Activated naive CD4-positive, alpha-beta T cell treated with anti-CD3 and anti-CD28 coated beads for 36 hours (primary cell): Measurements from ENCODE around the gene RRP8. TPM values are rescaled to one million over a fixed set of nuclear protein-coding genes. Genes with fewer than 3 reads are reported as not detected.

Source experiments
- CTCF ChIA-PET: fragments of 350-600 bp; sonication (Branson Sonifier 250); formaldehyde crosslinking; loops from one replicate; lab custom pipeline; 2021; ENCODE audit warnings: antibody characterized with exemption; lab: Charles Lee
- DNase-seq: peaks from one replicate; pipeline ENCODE4 v3.0.0-alpha.2; 2020
- H3K27ac Mint-ChIP-seq: one replicate; pipeline ENCODE4 v1.8.0; 2021; ENCODE audit warnings: mild to moderate bottlenecking, mixed read lengths
- H3K27me3 Mint-ChIP-seq: one replicate; pipeline ENCODE4 v1.8.0; 2021; ENCODE audit warnings: low read depth, mixed read lengths
- H3K36me3 Mint-ChIP-seq: one replicate; pipeline ENCODE4 v1.8.0; 2021; ENCODE audit warnings: low read depth, mixed read lengths
- H3K4me1 Mint-ChIP-seq: one replicate; pipeline ENCODE4 v1.8.0; 2021; ENCODE audit warnings: low read depth, mixed read lengths
- H3K4me3 Mint-ChIP-seq: one replicate; pipeline ENCODE4 v1.8.0; 2021; ENCODE audit warnings: mild to moderate bottlenecking, moderate library complexity, mixed read lengths
- H3K9me3 Mint-ChIP-seq: one replicate; pipeline ENCODE4 v1.8.0; 2021; ENCODE audit warnings: mixed read lengths
- intact Hi-C: fragments of 100-400 bp; cut with micrococcal nuclease; formaldehyde crosslinking; loops from one replicate; pipeline ENCODE4 v1.15.1; 2023
- total RNA-seq, 2 experiments: library from RNA; stranded (reverse); gene quantifications; one replicate each; pipeline ENCODE4 v1.2.3, GENCODE V29; 2021

Gene RRP8
- total RNA-seq, 2 experiments from 2014 or later, result 31.9 to 33.5 TPM

DNA sequence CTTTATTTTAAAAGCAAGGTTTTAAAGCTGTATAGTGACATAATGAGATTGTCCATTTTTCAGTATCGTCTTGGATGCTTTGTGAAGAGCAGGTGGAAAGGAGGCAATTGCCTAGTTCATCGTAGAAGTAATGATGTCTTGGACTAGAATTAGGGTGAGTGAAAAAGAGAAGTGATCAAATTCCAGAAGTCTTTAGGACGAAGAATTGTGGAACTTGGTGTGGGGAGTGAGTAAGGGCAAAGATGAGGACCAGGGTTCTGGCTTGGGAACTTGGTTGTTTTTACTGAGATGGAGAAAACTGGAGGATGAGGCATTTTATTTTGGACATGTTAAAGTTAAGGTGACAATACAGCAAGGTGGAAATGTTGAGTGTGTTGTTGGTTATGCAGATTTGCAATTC, 1.4 kb upstream of the RRP8 start:
- no peaks in the 10 kb centered on the region for H3K9me3 Mint-ChIP-seq
- no peaks in the 10 kb centered on the region for H3K27me3 Mint-ChIP-seq
- H3K4me1 Mint-ChIP-seq, result peaks cover 32% of the 10 kb centered on the region
- intact Hi-C loops, result loop anchor here (1.0 to 10.0 kb wide), 9 partner anchors 14 to 1068 kb away; partner anchors contain the start of genes ARFIP2, CYB5R2, MRPL17 and PPFIBP2
- CTCF ChIA-PET, result interaction anchor here (0.6 to 4.6 kb wide), 12 partner anchors 12 to 133 kb away, joined by 3 to 37 read pairs (median 6); partner anchors contain the start of genes MRPL17 and TPP1
- no peak overlapping the region for H3K27ac Mint-ChIP-seq
- H3K4me3 Mint-ChIP-seq, result no peak overlapping the region
- H3K36me3 Mint-ChIP-seq, result peaks cover 19% of the 10 kb centered on the region
- DNase-seq, result no peak

DNA sequence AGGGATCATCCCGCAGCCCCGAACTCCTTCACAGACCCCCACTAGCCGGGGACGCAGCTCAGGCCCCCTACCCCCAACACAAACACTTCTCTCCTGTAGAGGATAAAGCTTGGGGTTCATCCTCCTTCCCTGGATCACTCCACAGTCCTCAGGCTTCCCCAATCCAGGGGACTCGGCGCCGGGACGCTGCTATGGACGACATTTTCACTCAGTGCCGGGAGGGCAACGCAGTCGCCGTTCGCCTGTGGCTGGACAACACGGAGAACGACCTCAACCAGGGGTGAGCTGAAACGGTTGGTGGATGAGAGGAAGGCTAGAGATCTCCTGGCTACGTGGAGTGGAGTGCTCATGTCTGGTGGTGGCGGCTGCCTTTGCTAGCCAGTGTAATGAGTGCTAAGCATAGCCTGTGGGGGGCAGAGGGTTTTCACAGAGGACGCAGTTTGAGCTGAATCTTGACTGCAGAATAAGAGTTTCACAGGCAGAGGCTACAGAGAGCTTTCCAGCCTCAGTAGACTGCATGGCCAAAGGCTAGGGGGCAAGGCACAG, 738 bp upstream of the RRP8 start:
- peaks cover 33% of the 10 kb centered on the region for H3K4me1 Mint-ChIP-seq
- CTCF ChIA-PET, result interaction anchor here (0.5 to 4.6 kb wide), 13 partner anchors 11 to 133 kb away, joined by 3 to 37 read pairs (median 5); partner anchors contain the start of genes MRPL17 and TPP1
- H3K27me3 Mint-ChIP-seq, result no peaks in the 10 kb centered on the region
- H3K36me3 Mint-ChIP-seq, result peaks cover 20% of the 10 kb centered on the region
- H3K9me3 Mint-ChIP-seq, result no peaks in the 10 kb centered on the region
- H3K27ac Mint-ChIP-seq, result no peak overlapping the region
- peak; percentile 76 for DNase-seq
- no peak overlapping the region for H3K4me3 Mint-ChIP-seq
- intact Hi-C loops, result loop anchor here (1.0 to 10.0 kb wide), 7 partner anchors 15 to 911 kb away; partner anchors contain the start of genes ARFIP2, MRPL17, PPFIBP2 and SMPD1

DNA sequence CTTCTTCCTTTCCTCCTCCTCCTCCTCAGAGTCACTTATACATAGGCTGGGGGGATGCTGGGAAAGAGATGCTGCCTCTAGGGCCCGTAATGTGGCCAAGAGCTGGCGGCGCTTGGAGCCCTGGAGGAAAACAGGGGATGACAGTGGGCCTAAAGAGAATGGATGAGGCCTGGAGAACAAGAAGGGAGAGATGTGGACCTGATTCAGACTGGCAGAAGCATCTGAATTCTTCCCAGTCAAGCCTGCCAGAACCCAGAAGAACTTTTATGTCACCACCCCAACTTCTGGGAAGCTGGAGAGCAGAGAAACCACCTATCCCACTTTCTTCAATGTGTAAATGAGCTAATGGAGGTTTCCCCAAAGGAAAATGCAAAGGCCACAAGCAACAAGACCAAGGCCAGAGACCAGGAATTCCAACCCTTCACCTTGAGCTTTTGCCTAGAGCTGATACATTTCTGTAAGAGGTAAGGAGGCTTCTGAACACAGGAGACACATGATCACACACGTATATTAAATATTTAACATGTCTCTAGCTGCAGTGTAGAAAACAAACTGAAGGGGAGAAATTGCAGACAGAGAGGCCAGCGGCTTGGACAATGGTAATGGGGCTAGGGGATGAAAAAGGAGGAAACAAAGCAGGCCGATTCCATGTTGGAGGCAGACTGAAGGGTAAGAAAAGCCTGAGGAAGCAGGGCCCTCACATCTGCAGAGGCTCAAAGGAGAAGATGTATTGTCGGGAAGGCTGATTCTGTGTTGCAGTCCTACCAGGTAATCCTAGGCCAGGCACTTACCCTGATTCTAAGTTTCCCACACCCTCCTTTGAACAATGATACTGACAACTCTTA, 1.1 kb downstream of the RRP8 start:
- Mint-ChIP-seq H3K36me3 (peaks cover 24% of the 10 kb centered on the region), H3K4me1 (peaks cover 30% of the 10 kb centered on the region), H3K4me3 (no peak overlapping the region), H3K9me3 (no peaks in the 10 kb centered on the region), H3K27me3 (no peaks in the 10 kb centered on the region), H3K27ac (peak overlapping the region; percentile 47)
- CTCF ChIA-PET, result interaction anchor here (0.9 to 4.6 kb wide), 5 partner anchors 16 to 155 kb away, joined by 3 to 37 read pairs (median 10); partner anchors contain the start of genes MRPL17 and TPP1
- intact Hi-C loops, result loop anchor here (10.0 kb wide), 1 partner anchor 912 kb away; the partner anchor contains the start of gene PPFIBP2
- no peak for DNase-seq

DNA sequence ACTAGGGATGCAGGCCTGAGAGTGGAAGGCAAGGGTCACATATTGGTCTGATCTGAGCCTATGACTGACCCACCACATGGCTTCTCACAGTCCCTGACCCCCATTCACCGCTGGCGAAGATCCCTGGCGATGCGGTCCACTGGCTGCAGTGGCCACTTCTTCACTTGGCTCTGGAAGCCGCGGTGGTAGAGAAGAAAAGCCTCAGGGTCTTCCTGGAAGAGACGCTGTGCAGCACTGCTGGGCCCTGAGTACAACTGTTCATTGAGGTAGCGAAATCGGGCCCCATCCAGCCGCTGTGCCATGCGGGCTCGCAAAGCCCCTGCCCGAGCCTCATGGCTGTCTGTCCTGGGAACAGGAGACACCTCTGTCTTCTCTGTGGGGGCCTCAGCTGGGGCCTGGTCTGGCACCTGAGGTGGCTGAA, 2.4 kb downstream of the RRP8 start:
- peaks cover 28% of the 10 kb centered on the region for H3K36me3 Mint-ChIP-seq
- no peaks in the 10 kb centered on the region for H3K9me3 Mint-ChIP-seq
- intact Hi-C loops, result loop anchor here (10.0 kb wide), 1 partner anchor 914 kb away; the partner anchor contains the start of gene PPFIBP2
- no peaks in the 10 kb centered on the region for H3K27me3 Mint-ChIP-seq
- H3K4me1 Mint-ChIP-seq, result peaks cover 31% of the 10 kb centered on the region
- no peak overlapping the region for H3K27ac Mint-ChIP-seq
- no peak overlapping the region for H3K4me3 Mint-ChIP-seq
- CTCF ChIA-PET, result interaction anchor here (4.6 kb wide), 1 partner anchor 83 kb away, joined by 37 read pairs; the partner anchor contains the start of gene MRPL17
- DNase-seq, result no peak

DNA sequence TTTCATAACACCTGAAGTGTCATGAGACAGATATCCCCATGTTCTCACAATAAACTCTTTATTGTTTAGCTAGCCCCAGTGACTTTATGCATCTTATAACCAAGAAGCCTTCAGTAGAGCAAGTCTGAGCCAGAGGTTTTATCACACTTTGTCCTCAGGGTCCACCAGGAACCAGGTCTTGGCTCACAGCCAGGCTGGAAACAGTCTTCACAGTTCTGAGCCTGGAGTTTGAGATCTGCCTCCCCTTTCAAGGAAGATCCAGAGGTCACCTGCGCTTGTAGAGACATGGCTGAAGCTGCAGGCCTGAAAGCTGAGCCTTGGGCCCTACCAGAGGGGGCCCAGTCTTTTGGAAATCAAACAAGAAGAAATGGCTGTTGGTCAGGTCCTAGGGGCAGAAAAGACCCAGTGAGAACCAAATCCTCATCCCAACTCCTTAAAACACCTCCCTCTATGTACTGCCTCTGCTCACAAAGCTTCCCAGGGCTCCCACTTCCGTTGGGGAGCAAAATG, 3.5 kb downstream of the RRP8 start:
- intact Hi-C loops, result loop anchor here (10.0 kb wide), 1 partner anchor 915 kb away; the partner anchor contains the start of gene PPFIBP2
- Mint-ChIP-seq H3K36me3 (peaks cover 31% of the 10 kb centered on the region), H3K4me3 (no peak overlapping the region), H3K4me1 (peaks cover 34% of the 10 kb centered on the region), H3K9me3 (no peaks in the 10 kb centered on the region), H3K27ac (no peak overlapping the region), H3K27me3 (no peaks in the 10 kb centered on the region)
- no peak for DNase-seq
- CTCF ChIA-PET, result interaction anchor here (0.5 kb wide), 1 partner anchor 79 kb away, joined by 3 read pairs; no protein-coding TSS in a partner anchor

DNA sequence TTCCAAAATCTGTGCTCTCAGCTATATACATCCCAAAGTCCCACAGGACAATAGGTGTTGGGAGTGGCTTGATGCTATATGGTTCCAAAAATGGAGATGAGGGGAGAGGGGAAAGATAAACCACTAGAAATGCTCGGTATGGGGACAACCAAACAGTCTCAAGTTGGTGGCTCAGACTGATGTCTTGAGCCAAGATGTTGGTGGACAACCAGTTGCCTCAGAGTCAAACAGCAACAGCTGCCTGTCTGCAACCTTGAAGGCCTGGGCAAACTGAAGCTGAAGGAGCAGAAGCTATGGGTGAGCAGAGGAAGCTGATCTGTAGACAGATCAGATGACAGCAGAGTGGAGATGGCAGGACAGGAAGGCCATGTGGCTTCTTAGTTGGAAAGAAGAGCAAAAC, 4.0 kb downstream of the RRP8 start:
- Mint-ChIP-seq H3K4me3 (no peak overlapping the region), H3K27me3 (no peaks in the 10 kb centered on the region), H3K4me1 (peaks cover 37% of the 10 kb centered on the region), H3K9me3 (no peaks in the 10 kb centered on the region), H3K36me3 (peaks cover 33% of the 10 kb centered on the region), H3K27ac (no peak overlapping the region)
- intact Hi-C loops, result no loop called here
- CTCF ChIA-PET, result interaction anchor here (0.5 kb wide), 1 partner anchor 79 kb away, joined by 3 read pairs; no protein-coding TSS in a partner anchor
- DNase-seq, result no peak

DNA sequence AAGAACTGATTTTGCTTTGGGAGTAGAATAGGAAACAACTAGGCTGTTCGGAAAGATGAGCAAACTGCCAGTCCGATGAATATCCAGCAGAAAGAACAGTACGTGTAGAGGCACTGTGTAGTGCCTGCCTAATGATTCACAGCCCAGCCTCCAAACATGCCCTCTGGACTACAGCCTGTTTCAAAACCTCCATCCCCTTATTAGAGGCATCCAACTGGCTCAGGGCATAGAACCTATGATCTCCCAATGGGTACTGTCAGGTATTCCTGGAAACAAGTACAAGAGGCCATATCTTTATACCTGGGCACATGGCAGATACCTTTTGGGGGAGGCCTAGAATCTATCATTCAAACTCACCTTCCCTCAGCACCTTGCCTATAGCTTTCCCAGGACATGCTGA, 4.9 kb downstream of the RRP8 start:
- intact Hi-C loops, result no loop called here
- Mint-ChIP-seq H3K4me3 (no peak overlapping the region), H3K27me3 (no peaks in the 10 kb centered on the region), H3K4me1 (peaks cover 44% of the 10 kb centered on the region), H3K36me3 (peaks cover 40% of the 10 kb centered on the region), H3K9me3 (no peaks in the 10 kb centered on the region), H3K27ac (no peak overlapping the region)
- no peak for DNase-seq
- CTCF ChIA-PET, result interaction anchor here (0.8 kb wide), 1 partner anchor 68 kb away, joined by 3 read pairs; no protein-coding TSS in a partner anchor

DNA sequence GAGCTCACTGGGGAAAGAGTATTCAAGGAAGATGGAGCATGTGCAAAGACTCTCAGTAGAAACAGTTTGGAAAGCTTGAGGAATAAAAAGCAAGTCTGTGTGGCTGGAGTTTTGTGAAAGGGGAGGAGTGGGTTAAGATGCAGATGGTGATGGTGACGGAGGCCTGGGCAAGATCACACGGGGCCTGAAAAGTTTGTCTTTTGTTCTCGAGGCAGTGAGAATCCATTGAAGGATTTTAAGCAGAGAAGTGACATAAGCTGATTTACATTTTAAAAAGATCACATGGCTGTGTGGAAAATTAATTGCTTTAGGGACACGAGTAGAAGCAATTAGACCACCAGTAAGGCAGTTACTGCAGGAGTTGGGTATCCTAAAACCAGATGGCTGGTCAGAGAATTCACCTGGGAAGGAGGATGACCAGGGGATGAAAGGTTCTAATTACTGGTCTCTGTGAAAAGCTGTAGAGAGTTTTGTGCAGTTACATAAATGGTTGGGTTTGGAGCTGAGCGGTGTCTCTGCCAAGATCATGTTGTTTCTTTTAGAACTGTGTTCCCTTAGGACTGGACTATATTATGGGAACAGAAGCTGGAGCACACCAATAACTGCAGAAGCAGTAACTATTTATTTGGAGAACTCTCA, 7.1 kb downstream of the RRP8 start:
- no peaks in the 10 kb centered on the region for H3K9me3 Mint-ChIP-seq
- intact Hi-C loops, result no loop called here
- CTCF ChIA-PET, result interaction anchor here (0.6 kb wide), 1 partner anchor 785 kb away, joined by 3 read pairs; no protein-coding TSS in a partner anchor
- H3K27me3 Mint-ChIP-seq, result no peaks in the 10 kb centered on the region
- H3K36me3 Mint-ChIP-seq, result peaks cover 39% of the 10 kb centered on the region
- peaks cover 39% of the 10 kb centered on the region for H3K4me1 Mint-ChIP-seq
- DNase-seq, result no peak
- H3K4me3 Mint-ChIP-seq, result no peak overlapping the region
- no peak overlapping the region for H3K27ac Mint-ChIP-seq

DNA sequence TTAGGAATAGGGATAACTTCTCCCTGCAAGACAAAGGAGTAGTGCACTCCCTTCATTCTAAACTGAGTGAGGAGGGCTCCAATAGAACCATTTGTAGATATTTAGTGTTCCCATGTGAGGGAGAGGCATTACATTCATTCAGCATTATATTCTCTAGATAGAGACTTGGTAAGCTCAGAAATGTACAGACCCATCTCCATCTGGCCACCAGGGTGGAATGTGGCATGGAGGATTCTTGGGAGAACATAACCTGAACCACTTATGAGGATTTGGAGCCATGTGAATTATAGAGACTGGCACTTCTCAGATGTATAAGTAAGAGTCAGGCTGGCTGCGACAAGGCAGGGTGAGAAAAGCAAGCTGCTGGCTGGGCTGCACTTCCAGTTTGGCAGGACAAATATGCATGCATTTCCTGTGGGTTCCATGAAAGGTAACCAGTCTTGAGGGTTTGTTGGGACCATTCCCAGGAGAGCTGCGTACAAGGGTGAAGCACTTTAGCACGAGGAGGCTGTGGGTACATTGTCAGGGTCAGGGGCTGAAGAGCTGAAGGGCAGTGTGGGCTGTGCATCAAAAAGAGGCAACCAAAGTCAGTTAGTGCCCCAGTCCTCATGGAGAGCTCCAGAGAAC, 9.2 kb downstream of the RRP8 start:
- CTCF ChIA-PET, result interaction anchor here (0.7 to 1.6 kb wide), 3 partner anchors 9 to 89 kb away, joined by 3 to 4 read pairs (median 3); partner anchors contain the start of genes ILK, MRPL17 and RRP8
- Mint-ChIP-seq H3K27ac (no peak overlapping the region), H3K36me3 (peaks cover 35% of the 10 kb centered on the region), H3K4me1 (peaks cover 32% of the 10 kb centered on the region), H3K27me3 (no peaks in the 10 kb centered on the region), H3K9me3 (no peaks in the 10 kb centered on the region), H3K4me3 (no peak overlapping the region)
- no peak for DNase-seq
- intact Hi-C loops, result no loop called here

DNA sequence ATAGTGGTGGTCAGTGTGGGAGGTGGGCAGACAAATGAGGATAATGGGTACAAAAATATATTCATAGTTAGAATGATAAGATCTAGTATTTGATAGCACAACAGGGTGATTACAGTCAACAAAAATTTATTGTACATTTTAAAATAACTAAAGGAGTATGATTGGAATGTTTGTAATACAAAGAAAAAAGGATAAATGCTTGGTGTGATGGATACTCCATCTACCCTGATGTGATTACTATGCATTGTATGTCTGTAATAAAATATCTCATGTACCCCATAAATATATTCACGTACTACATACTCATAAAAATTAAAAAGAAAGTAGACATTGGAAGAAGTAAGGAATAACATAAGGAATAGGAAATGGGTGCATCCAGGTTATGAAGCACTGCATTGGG, 15.4 kb downstream of the RRP8 start:
- H3K27me3 Mint-ChIP-seq, result no peaks in the 10 kb centered on the region
- H3K27ac Mint-ChIP-seq, result no peak overlapping the region
- CTCF ChIA-PET, result interaction anchor here (1.2 kb wide), 1 partner anchor 58 kb away, joined by 3 read pairs; no protein-coding TSS in a partner anchor
- H3K9me3 Mint-ChIP-seq, result peaks cover 17% of the 10 kb centered on the region
- peaks cover 28% of the 10 kb centered on the region for H3K36me3 Mint-ChIP-seq
- no peaks in the 10 kb centered on the region for H3K4me1 Mint-ChIP-seq
- no peak overlapping the region for H3K4me3 Mint-ChIP-seq
- no peak for DNase-seq
- intact Hi-C loops, result no loop called here

DNA sequence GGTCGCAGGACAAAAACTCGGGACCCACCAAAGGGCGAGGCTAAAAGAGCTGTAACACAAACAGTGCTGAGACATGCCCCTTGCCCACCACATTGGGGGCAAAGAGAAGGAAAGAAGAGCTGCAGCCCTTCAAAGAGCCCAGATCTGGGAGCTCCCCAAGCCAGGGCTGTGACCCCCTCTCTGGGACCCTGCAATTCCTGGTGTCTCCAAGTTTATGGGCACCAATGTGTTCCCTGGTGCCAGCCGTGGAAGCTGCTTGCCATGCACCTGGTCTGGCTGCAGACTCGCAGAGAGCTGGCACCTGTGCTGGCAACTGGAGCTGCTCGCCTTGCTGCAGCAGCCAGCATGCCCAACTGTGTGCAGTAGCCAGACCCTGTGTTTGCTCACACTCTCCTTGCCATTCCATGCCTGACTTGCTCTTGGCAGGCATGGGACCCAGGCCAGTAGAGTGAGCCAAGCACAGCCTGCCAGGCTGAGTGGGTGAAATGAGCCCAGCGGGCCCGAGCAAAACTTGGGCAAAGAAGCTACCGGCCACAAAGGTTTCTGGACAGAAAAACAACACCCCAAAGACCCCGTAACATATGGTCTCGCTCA, 16.0 kb downstream of the RRP8 start:
- Mint-ChIP-seq H3K4me1 (no peaks in the 10 kb centered on the region), H3K27me3 (no peaks in the 10 kb centered on the region), H3K9me3 (peaks cover 20% of the 10 kb centered on the region), H3K36me3 (peaks cover 28% of the 10 kb centered on the region), H3K27ac (no peak overlapping the region), H3K4me3 (no peak overlapping the region)
- no peak for DNase-seq
- intact Hi-C loops, result no loop called here
- CTCF ChIA-PET, result interaction anchor here (0.7 to 1.2 kb wide), 4 partner anchors 42 to 224 kb away, joined by 3 to 4 read pairs (median 3); no protein-coding TSS in a partner anchor
